Stomach smooth muscle (tissue), 2 donors: ENCODE results near the gene FAM25G.
A peak's percentile ranks its signal among the peaks of the same experiment; 100 is the strongest.
"Not testable (repeated sequence)": the region's sequence is repeated elsewhere in the genome, so short reads cannot be mapped to it uniquely, and the experiment has no call there.

Source experiments
- H3K27ac ChIP-seq: one replicate; pipeline ENCODE4 v1.7.0; 2013; ENCODE audit warnings: mild to moderate bottlenecking, low read length, inconsistent platforms
- H3K27me3 ChIP-seq, 2 donors: one replicate each; pipeline ENCODE4 v1.7.0; 2013; ENCODE audit warnings: low read length in 2 of 2; ENCODE audit not compliant: insufficient read depth in 2 of 2, control insufficient read depth in 1 of 2
- H3K36me3 ChIP-seq, 2 donors: one replicate each; pipeline ENCODE4 v1.7.0; 2013; ENCODE audit warnings: low read length in 2 of 2; ENCODE audit not compliant: control insufficient read depth in 2 of 2, insufficient read depth in 2 of 2
- H3K4me1 ChIP-seq: one replicate; pipeline ENCODE4 v1.7.0; 2013; ENCODE audit warnings: low read length; ENCODE audit not compliant: control insufficient read depth, insufficient read depth
- H3K4me3 ChIP-seq, 2 donors: one replicate each; pipeline ENCODE4 v1.7.0; 2013; ENCODE audit warnings: low read length in 2 of 2
- H3K9ac ChIP-seq, 2 donors: one replicate each; pipeline ENCODE4 v1.7.0; 2013; ENCODE audit warnings: low read length in 2 of 2, mild to moderate bottlenecking in 1 of 2
- H3K9me3 ChIP-seq, 2 donors: one replicate each; pipeline ENCODE4 v1.7.0; 2013; ENCODE audit warnings: low read length in 2 of 2; ENCODE audit not compliant: control insufficient read depth in 2 of 2
- donor health status: healthy.
- donor health status: Pancreatic carcinoma.

FAM25G gene

GRCh38 chr10:47465216-47465917 lies 26.1 kb downstream of the FAM25G start:
- H3K9ac ChIP-seq, H3K27me3 ChIP-seq, H3K36me3 ChIP-seq, H3K27ac ChIP-seq, H3K4me1 ChIP-seq, H3K9me3 ChIP-seq, H3K4me3 ChIP-seq: not testable (repeated sequence)

- not testable (repeated sequence) for H3K27ac ChIP-seq, H3K36me3 ChIP-seq, H3K9ac ChIP-seq, H3K27me3 ChIP-seq, H3K9me3 ChIP-seq, H3K4me3 ChIP-seq, H3K4me1 ChIP-seq
Measured at GRCh38 chr10:47462577-47463358, 28.7 kb downstream of the FAM25G start.

GRCh38 chr10:47461261-47461687 lies 30.2 kb downstream of the FAM25G start:
- H3K9ac ChIP-seq, H3K4me1 ChIP-seq, H3K27me3 ChIP-seq, H3K36me3 ChIP-seq, H3K9me3 ChIP-seq, H3K27ac ChIP-seq: not testable (repeated sequence)
- H3K4me3 ChIP-seq: peak overlapping the region in 1 of 2 donors; percentile 22

- Histone ChIP-seq H3K27ac (no peak overlapping the region), H3K4me1 (no peaks in the 10 kb centered on the region), H3K9ac (no peak overlapping the region), H3K27me3 (no peaks in the 10 kb centered on the region), H3K36me3 (no peaks in the 10 kb centered on the region), H3K9me3 (no peaks in the 10 kb centered on the region), H3K4me3 (no peak overlapping the region)
Measured at GRCh38 chr10:47458466-47459154, 32.9 kb downstream of the FAM25G start.

GRCh38 chr10:47457826-47458225 lies 33.7 kb downstream of the FAM25G start:
- H3K4me3 ChIP-seq: no peak overlapping the region
- no peaks in the 10 kb centered on the region for H3K4me1 ChIP-seq
- no peaks in the 10 kb centered on the region for H3K27me3 ChIP-seq
- H3K36me3 ChIP-seq: no peaks in the 10 kb centered on the region
- H3K27ac ChIP-seq: no peak overlapping the region
- no peak overlapping the region for H3K9ac ChIP-seq
- no peaks in the 10 kb centered on the region for H3K9me3 ChIP-seq

- Histone ChIP-seq H3K4me3 (no peak overlapping the region), H3K9me3 (no peaks in the 10 kb centered on the region), H3K27me3 (no peaks in the 10 kb centered on the region), H3K4me1 (no peaks in the 10 kb centered on the region), H3K27ac (no peak overlapping the region), H3K36me3 (no peaks in the 10 kb centered on the region), H3K9ac (no peak overlapping the region)
Measured at GRCh38 chr10:47457528-47457820, 34.0 kb downstream of the FAM25G start.

- no peaks in the 10 kb centered on the region for H3K9me3 ChIP-seq
- H3K27ac ChIP-seq: no peak overlapping the region
- no peaks in the 10 kb centered on the region for H3K36me3 ChIP-seq
- no peak overlapping the region for H3K9ac ChIP-seq
- no peaks in the 10 kb centered on the region for H3K27me3 ChIP-seq
- H3K4me1 ChIP-seq: no peaks in the 10 kb centered on the region
- H3K4me3 ChIP-seq: no peak overlapping the region
Measured at GRCh38 chr10:47456794-47457527, 34.5 kb downstream of the FAM25G start.

GRCh38 chr10:47456079-47456785 lies 35.3 kb downstream of the FAM25G start:
- Histone ChIP-seq H3K4me3 (no peak overlapping the region), H3K4me1 (no peaks in the 10 kb centered on the region), H3K27me3 (no peaks in the 10 kb centered on the region), H3K9ac (no peak overlapping the region), H3K9me3 (no peaks in the 10 kb centered on the region), H3K27ac (no peak overlapping the region), H3K36me3 (no peaks in the 10 kb centered on the region)

- not testable (repeated sequence) for H3K27ac ChIP-seq, H3K4me3 ChIP-seq, H3K9me3 ChIP-seq, H3K27me3 ChIP-seq, H3K36me3 ChIP-seq, H3K9ac ChIP-seq, H3K4me1 ChIP-seq
Measured at GRCh38 chr10:47455350-47456078, 36.0 kb downstream of the FAM25G start.

- Histone ChIP-seq H3K4me3 (no peak overlapping the region), H3K27me3 (no peaks in the 10 kb centered on the region), H3K27ac (no peak overlapping the region), H3K9ac (no peak overlapping the region), H3K36me3 (no peaks in the 10 kb centered on the region), H3K4me1 (no peaks in the 10 kb centered on the region), H3K9me3 (no peaks in the 10 kb centered on the region)
Measured at GRCh38 chr10:47454780-47455058, 36.8 kb downstream of the FAM25G start.
